ENCODE measurements around the gene HOMER2.

Gene HOMER2

DNA sequence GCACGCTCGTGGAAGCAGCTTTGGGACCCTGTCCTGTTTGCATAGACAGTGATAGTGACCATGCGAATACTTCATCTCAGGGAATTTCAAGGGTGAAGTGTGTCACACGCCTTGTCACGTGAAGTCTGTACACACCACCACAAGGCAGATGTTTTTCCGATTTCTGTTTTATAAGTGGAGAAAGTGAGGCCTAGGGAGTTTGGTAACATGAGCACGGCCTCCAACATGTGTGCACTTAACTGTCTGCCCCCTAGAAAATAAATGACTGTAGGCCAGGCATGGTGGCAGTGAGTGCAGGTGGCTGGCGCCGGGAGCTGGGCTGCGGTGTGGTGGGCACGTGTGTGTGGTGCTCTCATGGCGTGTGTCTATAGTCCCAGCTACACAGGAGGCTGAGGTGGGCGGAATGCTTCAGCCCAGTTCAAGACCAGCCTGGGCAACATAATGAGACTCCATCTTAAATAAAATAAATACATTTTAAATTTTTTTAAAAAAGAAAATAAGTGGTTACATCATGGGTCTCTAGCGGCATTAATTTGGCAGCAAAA is 101.1 kb downstream of the HOMER2 start (continued):
- TF ChIP-seq, protein P1, sequence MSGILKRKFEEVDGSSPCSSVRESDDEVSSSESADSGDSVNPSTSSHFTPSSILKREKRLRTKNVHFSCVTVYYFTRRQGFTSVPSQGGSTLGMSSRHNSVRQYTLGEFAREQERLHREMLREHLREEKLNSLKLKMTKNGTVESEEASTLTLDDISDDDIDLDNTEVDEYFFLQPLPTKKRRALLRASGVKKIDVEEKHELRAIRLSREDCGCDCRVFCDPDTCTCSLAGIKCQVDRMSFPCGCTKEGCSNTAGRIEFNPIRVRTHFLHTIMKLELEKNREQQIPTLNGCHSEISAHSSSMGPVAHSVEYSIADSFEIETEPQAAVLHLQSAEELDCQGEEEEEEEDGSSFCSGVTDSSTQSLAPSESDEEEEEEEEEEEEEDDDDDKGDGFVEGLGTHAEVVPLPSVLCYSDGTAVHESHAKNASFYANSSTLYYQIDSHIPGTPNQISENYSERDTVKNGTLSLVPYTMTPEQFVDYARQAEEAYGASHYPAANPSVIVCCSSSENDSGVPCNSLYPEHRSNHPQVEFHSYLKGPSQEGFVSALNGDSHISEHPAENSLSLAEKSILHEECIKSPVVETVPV (CRISPR knock-in tag; IDR thresholded peaks at IDR 0.05) = no peak

DNA sequence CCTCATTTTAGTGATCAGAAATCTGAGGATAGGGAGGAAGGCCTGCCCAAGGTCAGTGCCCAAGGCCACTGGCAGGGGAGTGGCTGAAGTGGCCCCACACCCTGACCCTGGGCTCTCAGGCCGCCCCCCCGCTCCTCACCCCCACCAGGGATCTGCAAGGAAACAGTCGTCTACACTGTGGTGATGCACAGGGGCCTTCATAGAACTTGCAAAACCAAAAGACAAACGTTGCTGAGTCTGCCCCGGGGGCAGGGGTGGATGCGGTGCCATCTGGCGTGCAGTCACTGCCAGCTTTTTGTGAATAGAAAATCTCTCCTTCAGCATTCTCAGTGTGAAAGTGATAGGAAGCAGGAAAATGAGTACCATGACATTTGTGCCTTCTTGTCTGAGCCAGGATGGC is 101.8 kb downstream of the HOMER2 start:
- TF ChIP-seq RARB (CRISPR knock-in tag; IDR thresholded peaks at IDR 0.05) (no peak), TCF4 (CRISPR knock-in tag; IDR thresholded peaks at IDR 0.05; ENCODE audit: borderline replicate concordance) (no peak), ARNTL (CRISPR knock-in tag; IDR thresholded peaks at IDR 0.05; ENCODE audit: borderline replicate concordance, low read depth) (no peak), ZFP30 (CRISPR knock-in tag; IDR thresholded peaks at IDR 0.05) (no peak), SNAI2 (CRISPR knock-in tag; IDR thresholded peaks at IDR 0.05) (no peak), ZNF8 (CRISPR knock-in tag; IDR thresholded peaks at IDR 0.05) (no peak), ISL1 (CRISPR knock-in tag; IDR thresholded peaks at IDR 0.05) (no peak), ZFP3 (CRISPR knock-in tag; IDR thresholded peaks at IDR 0.05) (no peak), ZNF565 (CRISPR knock-in tag; conservative IDR thresholded peaks at IDR 0.05; ENCODE audit: low read depth) (no peak), ESRRG (CRISPR knock-in tag; IDR thresholded peaks at IDR 0.05) (no peak), PPARA (CRISPR knock-in tag; IDR thresholded peaks at IDR 0.05; ENCODE audit: borderline replicate concordance) (no peak), CSDC2 (CRISPR knock-in tag; IDR thresholded peaks at IDR 0.05) (no peak)
- TF ChIP-seq, protein P2, sequence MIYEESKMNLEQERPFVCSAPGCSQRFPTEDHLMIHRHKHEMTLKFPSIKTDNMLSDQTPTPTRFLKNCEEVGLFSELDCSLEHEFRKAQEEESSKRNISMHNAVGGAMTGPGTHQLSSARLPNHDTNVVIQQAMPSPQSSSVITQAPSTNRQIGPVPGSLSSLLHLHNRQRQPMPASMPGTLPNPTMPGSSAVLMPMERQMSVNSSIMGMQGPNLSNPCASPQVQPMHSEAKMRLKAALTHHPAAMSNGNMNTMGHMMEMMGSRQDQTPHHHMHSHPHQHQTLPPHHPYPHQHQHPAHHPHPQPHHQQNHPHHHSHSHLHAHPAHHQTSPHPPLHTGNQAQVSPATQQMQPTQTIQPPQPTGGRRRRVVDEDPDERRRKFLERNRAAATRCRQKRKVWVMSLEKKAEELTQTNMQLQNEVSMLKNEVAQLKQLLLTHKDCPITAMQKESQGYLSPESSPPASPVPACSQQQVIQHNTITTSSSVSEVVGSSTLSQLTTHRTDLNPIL (CRISPR knock-in tag; IDR thresholded peaks at IDR 0.05; ENCODE audit: low read depth) = no peak
- TF ChIP-seq, protein P3, sequence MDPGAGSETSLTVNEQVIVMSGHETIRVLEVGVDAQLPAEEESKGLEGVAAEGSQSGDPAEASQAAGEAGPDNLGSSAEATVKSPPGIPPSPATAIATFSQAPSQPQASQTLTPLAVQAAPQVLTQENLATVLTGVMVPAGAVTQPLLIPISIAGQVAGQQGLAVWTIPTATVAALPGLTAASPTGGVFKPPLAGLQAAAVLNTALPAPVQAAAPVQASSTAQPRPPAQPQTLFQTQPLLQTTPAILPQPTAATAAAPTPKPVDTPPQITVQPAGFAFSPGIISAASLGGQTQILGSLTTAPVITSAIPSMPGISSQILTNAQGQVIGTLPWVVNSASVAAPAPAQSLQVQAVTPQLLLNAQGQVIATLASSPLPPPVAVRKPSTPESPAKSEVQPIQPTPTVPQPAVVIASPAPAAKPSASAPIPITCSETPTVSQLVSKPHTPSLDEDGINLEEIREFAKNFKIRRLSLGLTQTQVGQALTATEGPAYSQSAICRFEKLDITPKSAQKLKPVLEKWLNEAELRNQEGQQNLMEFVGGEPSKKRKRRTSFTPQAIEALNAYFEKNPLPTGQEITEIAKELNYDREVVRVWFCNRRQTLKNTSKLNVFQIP (CRISPR knock-in tag; IDR thresholded peaks at IDR 0.05; ENCODE audit: borderline replicate concordance, low read depth) = no peak
- TF ChIP-seq, protein P4, sequence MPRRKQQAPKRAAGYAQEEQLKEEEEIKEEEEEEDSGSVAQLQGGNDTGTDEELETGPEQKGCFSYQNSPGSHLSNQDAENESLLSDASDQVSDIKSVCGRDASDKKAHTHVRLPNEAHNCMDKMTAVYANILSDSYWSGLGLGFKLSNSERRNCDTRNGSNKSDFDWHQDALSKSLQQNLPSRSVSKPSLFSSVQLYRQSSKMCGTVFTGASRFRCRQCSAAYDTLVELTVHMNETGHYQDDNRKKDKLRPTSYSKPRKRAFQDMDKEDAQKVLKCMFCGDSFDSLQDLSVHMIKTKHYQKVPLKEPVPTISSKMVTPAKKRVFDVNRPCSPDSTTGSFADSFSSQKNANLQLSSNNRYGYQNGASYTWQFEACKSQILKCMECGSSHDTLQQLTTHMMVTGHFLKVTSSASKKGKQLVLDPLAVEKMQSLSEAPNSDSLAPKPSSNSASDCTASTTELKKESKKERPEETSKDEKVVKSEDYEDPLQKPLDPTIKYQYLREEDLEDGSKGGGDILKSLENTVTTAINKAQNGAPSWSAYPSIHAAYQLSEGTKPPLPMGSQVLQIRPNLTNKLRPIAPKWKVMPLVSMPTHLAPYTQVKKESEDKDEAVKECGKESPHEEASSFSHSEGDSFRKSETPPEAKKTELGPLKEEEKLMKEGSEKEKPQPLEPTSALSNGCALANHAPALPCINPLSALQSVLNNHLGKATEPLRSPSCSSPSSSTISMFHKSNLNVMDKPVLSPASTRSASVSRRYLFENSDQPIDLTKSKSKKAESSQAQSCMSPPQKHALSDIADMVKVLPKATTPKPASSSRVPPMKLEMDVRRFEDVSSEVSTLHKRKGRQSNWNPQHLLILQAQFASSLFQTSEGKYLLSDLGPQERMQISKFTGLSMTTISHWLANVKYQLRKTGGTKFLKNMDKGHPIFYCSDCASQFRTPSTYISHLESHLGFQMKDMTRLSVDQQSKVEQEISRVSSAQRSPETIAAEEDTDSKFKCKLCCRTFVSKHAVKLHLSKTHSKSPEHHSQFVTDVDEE (CRISPR knock-in tag; IDR thresholded peaks at IDR 0.05) = no peak
- TF ChIP-seq, protein P1 (CRISPR knock-in tag; IDR thresholded peaks at IDR 0.05) = no peak
- TF ChIP-seq, protein P5, sequence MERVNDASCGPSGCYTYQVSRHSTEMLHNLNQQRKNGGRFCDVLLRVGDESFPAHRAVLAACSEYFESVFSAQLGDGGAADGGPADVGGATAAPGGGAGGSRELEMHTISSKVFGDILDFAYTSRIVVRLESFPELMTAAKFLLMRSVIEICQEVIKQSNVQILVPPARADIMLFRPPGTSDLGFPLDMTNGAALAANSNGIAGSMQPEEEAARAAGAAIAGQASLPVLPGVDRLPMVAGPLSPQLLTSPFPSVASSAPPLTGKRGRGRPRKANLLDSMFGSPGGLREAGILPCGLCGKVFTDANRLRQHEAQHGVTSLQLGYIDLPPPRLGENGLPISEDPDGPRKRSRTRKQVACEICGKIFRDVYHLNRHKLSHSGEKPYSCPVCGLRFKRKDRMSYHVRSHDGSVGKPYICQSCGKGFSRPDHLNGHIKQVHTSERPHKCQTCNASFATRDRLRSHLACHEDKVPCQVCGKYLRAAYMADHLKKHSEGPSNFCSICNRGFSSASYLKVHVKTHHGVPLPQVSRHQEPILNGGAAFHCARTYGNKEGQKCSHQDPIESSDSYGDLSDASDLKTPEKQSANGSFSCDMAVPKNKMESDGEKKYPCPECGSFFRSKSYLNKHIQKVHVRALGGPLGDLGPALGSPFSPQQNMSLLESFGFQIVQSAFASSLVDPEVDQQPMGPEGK (CRISPR knock-in tag; IDR thresholded peaks at IDR 0.05; ENCODE audit: borderline replicate concordance) = no peak
- ATAC-seq = no peak; the same call in 2 of the 3 replicates

Measured in SK-N-SH treated with all-trans-retinoic acid at 6 μM for 48 hours (cell line).